WTC11 (cell line): Measurements from ENCODE around the gene CLCN6. TPM values are rescaled to one million over a fixed set of nuclear protein-coding genes. Genes with fewer than 3 reads are reported as not detected.

Source experiments
- ATAC-seq: fragments of 200-7000 bp; cut with Tn5 transposase; 2 replicates; pipeline ENCODE4 v1.10.0; 2021; ENCODE audit warnings: mild to moderate bottlenecking, moderate library complexity
- CTCF ChIA-PET: fragments of 300-600 bp; sonication (Branson Sonifier 250); formaldehyde crosslinking; loops from one replicate; lab custom pipeline; 2021; ENCODE audit warnings: antibody characterized with exemption; lab: Charles Lee
- POLR2A ChIA-PET: fragments of 350-600 bp; sonication (Branson Sonifier 250); formaldehyde crosslinking; loops from one replicate; lab custom pipeline; 2021; ENCODE audit warnings: antibody characterized with exemption; lab: Charles Lee
- DNase-seq: peaks from one replicate; pipeline ENCODE4 v3.0.0; 2021; ENCODE audit warnings: low spot score
- H3K27ac Mint-ChIP-seq: 2 replicates; pipeline ENCODE4 v1.8.0; 2021; ENCODE audit warnings: mixed read lengths
- H3K27me3 Mint-ChIP-seq: 2 replicates; pipeline ENCODE4 v1.8.0; 2021; ENCODE audit warnings: low read depth, mild to moderate bottlenecking, moderate library complexity, mixed read lengths
- H3K36me3 Mint-ChIP-seq: 2 replicates; pipeline ENCODE4 v1.8.0; 2021; ENCODE audit warnings: mixed read lengths
- H3K4me1 Mint-ChIP-seq: 2 replicates; pipeline ENCODE4 v1.8.0; 2022; ENCODE audit warnings: mixed read lengths
- H3K4me3 Mint-ChIP-seq: 2 replicates; pipeline ENCODE4 v1.8.0; 2021; ENCODE audit warnings: mild to moderate bottlenecking, moderate library complexity, mixed read lengths
- H3K9me3 Mint-ChIP-seq: 2 replicates; pipeline ENCODE4 v1.8.0; 2021; ENCODE audit warnings: mixed read lengths
- ATF6 ChIP-seq: sonication (generic); formaldehyde crosslinking; IDR thresholded peaks from 2 replicates; pipeline ENCODE4 v1.8.1; 2023; ENCODE audit warnings: mild to moderate bottlenecking, missing genetic modification reagents
- E2F5 ChIP-seq: sonication (generic); formaldehyde crosslinking; IDR thresholded peaks from 2 replicates; pipeline ENCODE4 v1.8.1; 2022; ENCODE audit warnings: mild to moderate bottlenecking, moderate library complexity, missing genetic modification reagents
- GRHL2 ChIP-seq: fragments of 250-450 bp; sonication (Bioruptor Pico); IDR thresholded peaks from 2 replicates; pipeline ENCODE4 v1.8.0; 2022; ENCODE audit warnings: mild to moderate bottlenecking, moderate library complexity; ENCODE audit not compliant: insufficient replicate concordance, severe bottlenecking
- HMGXB4 ChIP-seq: sonication (generic); formaldehyde crosslinking; IDR thresholded peaks from 2 replicates; pipeline ENCODE4 v1.8.1; 2023; ENCODE audit warnings: mild to moderate bottlenecking, moderate library complexity, missing genetic modification reagents
- JUN ChIP-seq: sonication (generic); formaldehyde crosslinking; IDR thresholded peaks from 2 replicates; pipeline ENCODE4 v1.8.0; 2023; ENCODE audit warnings: mild to moderate bottlenecking, missing genetic modification reagents
- KAT7 ChIP-seq: sonication (generic); formaldehyde crosslinking; IDR thresholded peaks from 2 replicates; pipeline ENCODE4 v1.8.1; 2023; ENCODE audit warnings: missing genetic modification reagents, mild to moderate bottlenecking, borderline replicate concordance
- MYBL2 ChIP-seq: sonication (generic); formaldehyde crosslinking; IDR thresholded peaks from 2 replicates; pipeline ENCODE4 v1.8.1; 2023; ENCODE audit warnings: mild to moderate bottlenecking, moderate library complexity, missing genetic modification reagents
- NFYB ChIP-seq: sonication (generic); formaldehyde crosslinking; conservative IDR thresholded peaks from 2 replicates; pipeline ENCODE4 v1.8.0; 2022; ENCODE audit warnings: low read depth, missing genetic modification reagents
- NR1H2 ChIP-seq: sonication (generic); formaldehyde crosslinking; IDR thresholded peaks from 2 replicates; pipeline ENCODE4 v1.9.0; 2021; ENCODE audit warnings: mild to moderate bottlenecking, moderate library complexity, missing genetic modification reagents
- NR2C2 ChIP-seq: sonication (generic); formaldehyde crosslinking; IDR thresholded peaks from 2 replicates; pipeline ENCODE4 v1.8.0; 2022; ENCODE audit warnings: mild to moderate bottlenecking, missing genetic modification reagents
- PREB ChIP-seq: sonication (generic); formaldehyde crosslinking; IDR thresholded peaks from 2 replicates; pipeline ENCODE4 v1.8.1; 2022; ENCODE audit warnings: mild to moderate bottlenecking, missing genetic modification reagents, moderate library complexity, borderline replicate concordance
- SP1 ChIP-seq: sonication (generic); formaldehyde crosslinking; conservative IDR thresholded peaks from 2 replicates; pipeline ENCODE4 v1.8.1; 2022; ENCODE audit warnings: missing genetic modification reagents
- TEAD1 ChIP-seq: sonication (generic); formaldehyde crosslinking; IDR thresholded peaks from 2 replicates; pipeline ENCODE4 v1.8.0; 2022; ENCODE audit warnings: mild to moderate bottlenecking, missing genetic modification reagents
- TP53 ChIP-seq: sonication (generic); formaldehyde crosslinking; IDR thresholded peaks from 2 replicates; pipeline ENCODE4 v1.8.1; 2023; ENCODE audit warnings: mild to moderate bottlenecking, missing genetic modification reagents
- ZMAT4 ChIP-seq: fragments of 250-450 bp; sonication (Bioruptor Pico); IDR thresholded peaks from 2 replicates; pipeline ENCODE4 v1.9.0; 2021; ENCODE audit warnings: mild to moderate bottlenecking
- ZNF121 ChIP-seq: sonication (generic); formaldehyde crosslinking; IDR thresholded peaks from 2 replicates; pipeline ENCODE4 v1.8.0; 2023; ENCODE audit warnings: missing genetic modification reagents
- ZNF263 ChIP-seq: sonication (generic); formaldehyde crosslinking; IDR thresholded peaks from 2 replicates; pipeline ENCODE4 v1.8.1; 2022; ENCODE audit warnings: low read depth, mild to moderate bottlenecking, moderate library complexity, missing genetic modification reagents
- ZNF416 ChIP-seq: fragments of 250-450 bp; sonication (Bioruptor Pico); IDR thresholded peaks from 2 replicates; pipeline ENCODE4 v1.9.0; 2021; ENCODE audit warnings: mild to moderate bottlenecking, inconsistent platforms
- total RNA-seq: library from RNA; stranded (reverse); gene quantifications from 3 replicates; pipeline ENCODE4 v1.2.3, GENCODE V29; 2021
- TF ChIP-seq, protein P1 (sequence below): sonication (generic); formaldehyde crosslinking; IDR thresholded peaks from 2 replicates; pipeline ENCODE4 v1.8.1; 2022; ENCODE audit warnings: low read depth, missing genetic modification reagents, borderline replicate concordance
- TF ChIP-seq, protein P2 (sequence below): sonication (generic); formaldehyde crosslinking; IDR thresholded peaks from 2 replicates; pipeline ENCODE4 v1.8.1; 2023; ENCODE audit warnings: mild to moderate bottlenecking, missing genetic modification reagents
- TF ChIP-seq, protein P3 (sequence below): sonication (generic); formaldehyde crosslinking; IDR thresholded peaks from 2 replicates; pipeline ENCODE4 v1.8.1; 2023; ENCODE audit warnings: mild to moderate bottlenecking, missing genetic modification reagents, moderate library complexity
- TF ChIP-seq, protein P4 (sequence below): sonication (generic); formaldehyde crosslinking; IDR thresholded peaks from 2 replicates; pipeline ENCODE4 v1.8.1; 2022; ENCODE audit warnings: low read depth, mild to moderate bottlenecking, moderate library complexity, missing genetic modification reagents, borderline replicate concordance

The CLCN6 gene
- total RNA-seq, 1 experiment from 2014 or later: 22.3 TPM

GRCh38 chr1:11799896-11800295 lies 6.1 kb upstream of the CLCN6 start:
- Mint-ChIP-seq H3K4me1 (peaks cover 32% of the 10 kb centered on the region), H3K4me3 (no peak overlapping the region), H3K9me3 (no peaks in the 10 kb centered on the region), H3K36me3 (peaks cover 30% of the 10 kb centered on the region), H3K27me3 (no peaks in the 10 kb centered on the region), H3K27ac (no peak overlapping the region)
- DNase-seq (no peak), ATAC-seq (no peak)
- POLR2A ChIA-PET: no interaction called here
- CTCF ChIA-PET: no interaction called here
- TF ChIP-seq JUN (CRISPR knock-in tag) (no peak), PREB (no peak)

- peaks cover 33% of the 10 kb centered on the region for H3K4me1 Mint-ChIP-seq
- H3K9me3 Mint-ChIP-seq: no peaks in the 10 kb centered on the region
- H3K27me3 Mint-ChIP-seq: no peaks in the 10 kb centered on the region
- peaks cover 25% of the 10 kb centered on the region for H3K36me3 Mint-ChIP-seq
- POLR2A ChIA-PET: no interaction called here
- CTCF ChIA-PET: no interaction called here
- DNase-seq (no peak), ATAC-seq (no peak)
- TF ChIP-seq, protein P1, sequence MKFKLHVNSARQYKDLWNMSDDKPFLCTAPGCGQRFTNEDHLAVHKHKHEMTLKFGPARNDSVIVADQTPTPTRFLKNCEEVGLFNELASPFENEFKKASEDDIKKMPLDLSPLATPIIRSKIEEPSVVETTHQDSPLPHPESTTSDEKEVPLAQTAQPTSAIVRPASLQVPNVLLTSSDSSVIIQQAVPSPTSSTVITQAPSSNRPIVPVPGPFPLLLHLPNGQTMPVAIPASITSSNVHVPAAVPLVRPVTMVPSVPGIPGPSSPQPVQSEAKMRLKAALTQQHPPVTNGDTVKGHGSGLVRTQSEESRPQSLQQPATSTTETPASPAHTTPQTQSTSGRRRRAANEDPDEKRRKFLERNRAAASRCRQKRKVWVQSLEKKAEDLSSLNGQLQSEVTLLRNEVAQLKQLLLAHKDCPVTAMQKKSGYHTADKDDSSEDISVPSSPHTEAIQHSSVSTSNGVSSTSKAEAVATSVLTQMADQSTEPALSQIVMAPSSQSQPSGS (CRISPR knock-in tag): no peak
- no peak for TF ChIP-seq TP53
- no peak for TF ChIP-seq ZNF416 (CRISPR knock-in tag)
- TF ChIP-seq, protein P2, sequence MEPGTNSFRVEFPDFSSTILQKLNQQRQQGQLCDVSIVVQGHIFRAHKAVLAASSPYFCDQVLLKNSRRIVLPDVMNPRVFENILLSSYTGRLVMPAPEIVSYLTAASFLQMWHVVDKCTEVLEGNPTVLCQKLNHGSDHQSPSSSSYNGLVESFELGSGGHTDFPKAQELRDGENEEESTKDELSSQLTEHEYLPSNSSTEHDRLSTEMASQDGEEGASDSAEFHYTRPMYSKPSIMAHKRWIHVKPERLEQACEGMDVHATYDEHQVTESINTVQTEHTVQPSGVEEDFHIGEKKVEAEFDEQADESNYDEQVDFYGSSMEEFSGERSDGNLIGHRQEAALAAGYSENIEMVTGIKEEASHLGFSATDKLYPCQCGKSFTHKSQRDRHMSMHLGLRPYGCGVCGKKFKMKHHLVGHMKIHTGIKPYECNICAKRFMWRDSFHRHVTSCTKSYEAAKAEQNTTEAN (CRISPR knock-in tag): no peak
- no peak for TF ChIP-seq GRHL2 (CRISPR knock-in tag)
- TF ChIP-seq NR2C2 (CRISPR knock-in tag): no peak
- no peak for TF ChIP-seq TEAD1 (CRISPR knock-in tag)
- no peak for TF ChIP-seq ZNF263
- TF ChIP-seq NFYB (CRISPR knock-in tag): no peak
- no peak for TF ChIP-seq SP1 (CRISPR knock-in tag)
- no peak for TF ChIP-seq ZMAT4 (CRISPR knock-in tag)
- TF ChIP-seq KAT7: no peak
- TF ChIP-seq, protein P3, sequence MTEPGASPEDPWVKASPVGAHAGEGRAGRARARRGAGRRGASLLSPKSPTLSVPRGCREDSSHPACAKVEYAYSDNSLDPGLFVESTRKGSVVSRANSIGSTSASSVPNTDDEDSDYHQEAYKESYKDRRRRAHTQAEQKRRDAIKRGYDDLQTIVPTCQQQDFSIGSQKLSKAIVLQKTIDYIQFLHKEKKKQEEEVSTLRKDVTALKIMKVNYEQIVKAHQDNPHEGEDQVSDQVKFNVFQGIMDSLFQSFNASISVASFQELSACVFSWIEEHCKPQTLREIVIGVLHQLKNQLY (CRISPR knock-in tag): no peak
- no peak overlapping the region for H3K27ac Mint-ChIP-seq
- no peak overlapping the region for H3K4me3 Mint-ChIP-seq
Observed at GRCh38 chr1:11800391-11800755, 5.6 kb upstream of the CLCN6 start.

DNA sequence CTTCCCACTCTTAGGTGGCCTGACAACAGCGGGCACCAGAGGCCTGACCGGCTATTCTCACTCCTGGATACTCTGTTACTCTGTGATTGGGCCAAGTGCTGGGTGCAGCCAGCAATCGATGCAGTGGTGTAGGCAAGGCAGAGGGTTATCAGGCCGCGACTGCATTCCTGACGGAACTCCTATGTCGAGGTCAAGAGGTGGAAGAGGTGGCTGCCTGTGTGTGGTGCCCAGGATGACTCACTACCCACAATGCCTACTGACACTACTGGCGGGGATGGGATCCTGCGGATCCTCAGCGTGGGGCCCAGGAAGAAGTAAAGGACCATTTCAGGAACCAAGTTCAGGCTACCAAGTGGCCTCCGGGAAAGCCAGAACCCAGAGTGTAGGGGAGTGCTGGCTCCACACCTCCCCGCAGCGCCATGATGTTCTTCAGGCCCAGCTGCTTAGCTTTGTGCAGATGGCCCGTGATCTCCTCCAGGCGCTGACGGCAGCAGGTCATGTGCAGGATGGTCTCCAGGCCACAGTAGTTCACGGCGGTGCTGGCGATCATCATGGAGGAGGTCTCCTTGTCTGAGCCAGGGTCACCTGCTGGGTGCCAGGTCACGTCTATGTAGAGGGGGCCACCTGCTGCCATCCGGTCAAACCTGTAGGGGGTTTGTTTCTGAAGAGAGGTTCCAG lies 5.1 kb upstream of the CLCN6 start:
- peaks cover 33% of the 10 kb centered on the region for H3K4me1 Mint-ChIP-seq
- H3K27me3 Mint-ChIP-seq: no peaks in the 10 kb centered on the region
- no peak overlapping the region for H3K4me3 Mint-ChIP-seq
- H3K27ac Mint-ChIP-seq: no peak overlapping the region
- H3K36me3 Mint-ChIP-seq: peaks cover 20% of the 10 kb centered on the region
- no peak for ATAC-seq
- ChIA-PET CTCF (interaction anchor here (4.3 kb wide), 1 partner anchor 15 kb away, joined by 98 read pairs; no protein-coding TSS in a partner anchor), POLR2A (no interaction called here)
- no peak for DNase-seq
- H3K9me3 Mint-ChIP-seq: no peaks in the 10 kb centered on the region
- TF ChIP-seq HMGXB4 (CRISPR knock-in tag): no peak
- TF ChIP-seq, protein P4, sequence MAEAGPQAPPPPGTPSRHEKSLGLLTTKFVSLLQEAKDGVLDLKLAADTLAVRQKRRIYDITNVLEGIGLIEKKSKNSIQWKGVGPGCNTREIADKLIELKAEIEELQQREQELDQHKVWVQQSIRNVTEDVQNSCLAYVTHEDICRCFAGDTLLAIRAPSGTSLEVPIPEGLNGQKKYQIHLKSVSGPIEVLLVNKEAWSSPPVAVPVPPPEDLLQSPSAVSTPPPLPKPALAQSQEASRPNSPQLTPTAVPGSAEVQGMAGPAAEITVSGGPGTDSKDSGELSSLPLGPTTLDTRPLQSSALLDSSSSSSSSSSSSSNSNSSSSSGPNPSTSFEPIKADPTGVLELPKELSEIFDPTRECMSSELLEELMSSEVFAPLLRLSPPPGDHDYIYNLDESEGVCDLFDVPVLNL (CRISPR knock-in tag): no peak
- TF ChIP-seq SP1 (CRISPR knock-in tag): no peak
- no peak for TF ChIP-seq NR1H2 (CRISPR knock-in tag)
- no peak for TF ChIP-seq E2F5
- no peak for TF ChIP-seq MYBL2
- TF ChIP-seq ZNF121: no peak
- TF ChIP-seq ATF6 (CRISPR knock-in tag): no peak
